SK-N-SH (cell line): Measurements from ENCODE around the gene TCEANC. TPM values are rescaled to one million over a fixed set of nuclear protein-coding genes. Genes with fewer than 3 reads are reported as not detected.

ENCODE experiments used
- CTCF ChIA-PET: fragments of 300-600, 350-600 bp; formaldehyde crosslinking; extraction: SDS; loops from one replicate; lab custom pipeline; 2021; lab: Yijun Ruan, JAX
- POLR2A ChIA-PET: fragments of 350-600 bp; sonication (Branson Sonifier 250); formaldehyde crosslinking; extraction: SDS; loops from one replicate; lab custom pipeline; 2020; ENCODE audit warnings: antibody characterized with exemption, inconsistent platforms; lab: Yijun Ruan, JAX
- DNase-seq: peaks from one replicate; pipeline ENCODE4 v3.0.0; 2012
- H2AFZ ChIP-seq: fragments of 200-600 bp; sonication (generic); 2 replicates; pipeline ENCODE4 v1.8.1; 2016; ENCODE audit warnings: antibody characterized with exemption, mild to moderate bottlenecking, low read depth
- H3F3A ChIP-seq: fragments of 200-600 bp; sonication (generic); replicated peaks from 2 replicates; pipeline ENCODE3; 2016; ENCODE audit warnings: antibody characterized with exemption, mild to moderate bottlenecking; ENCODE audit not compliant: insufficient read depth
- H3K27ac ChIP-seq, 2 experiments: fragments of 200-500 bp in 1 of 2; fragments of 200-600 bp in 1 of 2; sonication (Bioruptor generic) in 1 of 2; sonication (generic), shearing (Covaris generic) in 1 of 2; 2 replicates each; pipeline versions ENCODE4 v1.5.1 to v1.6.1; 2014 to 2016; ENCODE audit warnings: low read depth in 2 of 2, inconsistent platforms in 1 of 2, low read length in 1 of 2, mild to moderate bottlenecking in 1 of 2, mixed read lengths in 1 of 2
- H3K27me3 ChIP-seq: fragments of 200-600 bp; sonication (generic), shearing (Covaris generic); 2 replicates; pipeline ENCODE4 v1.6.1; 2016; ENCODE audit warnings: mixed run types; ENCODE audit not compliant: insufficient read depth
- H3K36me3 ChIP-seq, 2 experiments: fragments of 200-500 bp in 1 of 2; fragments of 200-600 bp in 1 of 2; sonication (Bioruptor generic) in 1 of 2; sonication (generic) in 1 of 2; replicated peaks in 1 of 2; 2 replicates each; pipeline versions ENCODE3 to v1.5.1; 2014 to 2016; ENCODE audit warnings: low read length in 1 of 2, mild to moderate bottlenecking in 1 of 2; ENCODE audit not compliant: insufficient read depth in 2 of 2, control insufficient read depth in 1 of 2
- H3K4me1 ChIP-seq, 2 experiments: fragments of 200-500 bp in 1 of 2; fragments of 200-600 bp in 1 of 2; sonication (Bioruptor generic) in 1 of 2; sonication (generic), shearing (Covaris generic) in 1 of 2; 2 replicates each; pipeline versions ENCODE4 v1.5.1 to v1.6.1; 2014 to 2016; ENCODE audit warnings: low read depth in 1 of 2, low read length in 1 of 2, mixed run types in 1 of 2; ENCODE audit not compliant: insufficient read depth in 2 of 2, control insufficient read depth in 1 of 2
- H3K4me2 ChIP-seq: fragments of 200-600 bp; sonication (generic), shearing (Covaris generic); 2 replicates; pipeline ENCODE4 v1.6.1; 2017; ENCODE audit warnings: mixed run types
- H3K4me3 ChIP-seq, 2 experiments: fragments of 200-500 bp in 1 of 2; fragments of 200-600 bp in 1 of 2; sonication (Bioruptor generic) in 1 of 2; sonication (generic), shearing (Covaris generic) in 1 of 2; 2 replicates each; pipeline versions ENCODE4 v1.5.1 to v1.8.1; 2014 to 2016; ENCODE audit warnings: low read depth in 2 of 2, inconsistent platforms in 1 of 2, low read length in 1 of 2, mild to moderate bottlenecking in 1 of 2, mixed read lengths in 1 of 2, moderate library complexity in 1 of 2
- H3K79me2 ChIP-seq: fragments of 200-600 bp; sonication (generic); 2 replicates; pipeline ENCODE4 v1.8.1; 2017; ENCODE audit warnings: mild to moderate bottlenecking; ENCODE audit not compliant: insufficient read depth
- H3K9ac ChIP-seq: fragments of 200-600 bp; sonication (generic); 2 replicates; pipeline ENCODE4 v1.6.1; 2017; ENCODE audit warnings: mixed run types
- H3K9me2 ChIP-seq: fragments of 200-600 bp; sonication (generic); 2 replicates; pipeline ENCODE4 v1.6.1; 2017; ENCODE audit warnings: mixed run types
- H3K9me3 ChIP-seq: fragments of 200-600 bp; sonication (generic); 2 replicates; pipeline ENCODE4 v1.6.1; 2017; ENCODE audit warnings: mixed run types, mild to moderate bottlenecking, moderate library complexity
- H4K20me1 ChIP-seq: fragments of 200-600 bp; sonication (generic); 2 replicates; pipeline ENCODE4 v1.6.1; 2017; ENCODE audit warnings: mild to moderate bottlenecking, mixed run types; ENCODE audit not compliant: insufficient read depth
- ELF1 ChIP-seq: IDR thresholded peaks from 2 replicates; pipeline ENCODE4 v1.4.0; 2012
- FOSL2 ChIP-seq: IDR thresholded peaks from 2 replicates; pipeline ENCODE4 v1.4.0; 2012; ENCODE audit warnings: low read depth, mild to moderate bottlenecking, moderate library complexity, borderline replicate concordance
- FOXM1 ChIP-seq: IDR thresholded peaks from 2 replicates; pipeline ENCODE4 v1.4.0; 2012; ENCODE audit warnings: low read depth, mild to moderate bottlenecking
- GATA2 ChIP-seq: sonication (generic); formaldehyde crosslinking; IDR thresholded peaks from 2 replicates; pipeline ENCODE4 v1.5.0; 2020; ENCODE audit warnings: mild to moderate bottlenecking, missing genetic modification reagents
- JUND ChIP-seq: IDR thresholded peaks from 2 replicates; pipeline ENCODE4 v1.4.0; 2012
- NRF1 ChIP-seq: IDR thresholded peaks from 2 replicates; pipeline ENCODE4 v1.6.1; 2012; ENCODE audit warnings: low read depth, mild to moderate bottlenecking, low read length
- POLR2AphosphoS5 ChIP-seq: IDR thresholded peaks from 2 replicates; pipeline ENCODE4 v1.6.1; 2012; ENCODE audit warnings: low read depth, low read length
- RFX5 ChIP-seq: IDR thresholded peaks from 2 replicates; pipeline ENCODE4 v1.6.1; 2012; ENCODE audit warnings: mild to moderate bottlenecking, improper control_type of control experiment, low read length
- TAF1 ChIP-seq: IDR thresholded peaks from 2 replicates; pipeline ENCODE4 v1.6.1; 2012; ENCODE audit warnings: low read depth, mild to moderate bottlenecking, low read length, moderate library complexity, borderline replicate concordance
- TCF12 ChIP-seq: IDR thresholded peaks from 2 replicates; pipeline ENCODE4 v1.4.0; 2012
- YY1 ChIP-seq: IDR thresholded peaks from 2 replicates; pipeline ENCODE4 v1.4.0; 2012; ENCODE audit warnings: low read depth, mild to moderate bottlenecking
- WGBS: methylation state at CpG from one replicate; pipeline ENCODE4 v1.1.6; 2017; ENCODE audit warnings: low lambda C conversion rate; 5-methylcytosine and 5-hydroxymethylcytosine counted together
- polyA plus RNA-seq, 3 experiments: library from polyadenylated mRNA; depleted of rRNA; stranded (reverse); fragments of >200 nt; gene quantifications; 2 replicates each; pipeline ENCODE4 v1.2.3, GENCODE V29; 2012
- TF ChIP-seq, protein P1 (sequence below): IDR thresholded peaks from 2 replicates; pipeline ENCODE4 v1.4.0; 2012; ENCODE audit warnings: low read depth
- TF ChIP-seq, protein P2 (sequence below): IDR thresholded peaks from 2 replicates; pipeline ENCODE4 v1.4.0; 2012; ENCODE audit warnings: low read depth, borderline replicate concordance
- TF ChIP-seq, protein P3 (sequence below): IDR thresholded peaks from 2 replicates; pipeline ENCODE4 v1.6.1; 2012; ENCODE audit warnings: mild to moderate bottlenecking, low read depth, low read length, moderate library complexity
- TF ChIP-seq, protein P4 (sequence below): IDR thresholded peaks from 2 replicates; pipeline ENCODE4; 2012
- TF ChIP-seq, protein P5 (sequence below): fragments of 200-600 bp; sonication (generic); IDR thresholded peaks from 2 replicates; pipeline ENCODE4 v1.6.1; 2017; ENCODE audit warnings: antibody characterized with exemption, mild to moderate bottlenecking, moderate library complexity
- TF ChIP-seq, protein P6 (sequence below): IDR thresholded peaks from 2 replicates; pipeline ENCODE4 v1.4.0; 2012; ENCODE audit warnings: low read depth, borderline replicate concordance

Gene TCEANC
- polyA plus RNA-seq, 1 of the 3 experiments (the other 2 are of a cell fraction) = 0.84 TPM

DNA sequence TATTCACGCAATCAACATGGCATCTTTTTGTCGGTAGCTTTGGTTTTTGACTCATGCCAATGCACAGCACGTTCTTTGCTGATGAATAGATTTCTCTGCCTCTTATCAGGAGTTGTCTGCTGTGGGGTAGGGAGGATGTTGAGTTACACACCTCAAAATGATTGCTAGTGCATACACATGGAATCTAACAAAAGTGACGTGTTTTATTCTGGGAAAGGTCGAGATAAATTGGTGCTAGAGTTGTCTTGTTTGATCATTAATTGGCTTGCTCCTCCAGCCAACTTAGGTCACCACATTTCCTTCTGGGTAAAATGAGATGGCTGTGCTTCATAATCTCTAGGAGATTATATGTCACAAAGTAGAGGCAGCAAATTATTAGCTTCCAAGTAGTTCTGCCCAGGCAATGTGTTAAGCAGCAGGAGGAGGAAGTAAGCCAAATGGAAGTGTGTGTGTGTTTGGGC is 39.9 kb downstream of the TCEANC start:
- H3K9me2 ChIP-seq = no peaks in the 10 kb centered on the region
- peaks cover 2 to 22% of the 10 kb centered on the region in 2 experiments for H3K4me1 ChIP-seq
- 95% methylated on average over 5 of the region's 5 CpGs for WGBS
- no peak overlapping the region for H3K27ac ChIP-seq
- peaks cover 44% of the 10 kb centered on the region for H4K20me1 ChIP-seq
- no peaks in the 10 kb centered on the region for H3F3A ChIP-seq
- no peak overlapping the region for H3K9ac ChIP-seq
- no peak overlapping the region for H3K4me2 ChIP-seq
- H3K27me3 ChIP-seq = no peaks in the 10 kb centered on the region
- H3K4me3 ChIP-seq = no peak overlapping the region
- peaks cover 83% of the 10 kb centered on the region for H3K79me2 ChIP-seq
- ChIA-PET POLR2A (no interaction called here), CTCF (no interaction called here)
- no peak for DNase-seq
- no peak overlapping the region for H2AFZ ChIP-seq
- TF ChIP-seq JUND = no peak
- TF ChIP-seq FOSL2 = no peak
- no peak for TF ChIP-seq POLR2AphosphoS5
- TF ChIP-seq, protein P1, sequence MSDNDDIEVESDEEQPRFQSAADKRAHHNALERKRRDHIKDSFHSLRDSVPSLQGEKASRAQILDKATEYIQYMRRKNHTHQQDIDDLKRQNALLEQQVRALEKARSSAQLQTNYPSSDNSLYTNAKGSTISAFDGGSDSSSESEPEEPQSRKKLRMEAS = no peak
- no peaks in the 10 kb centered on the region for H3K36me3 ChIP-seq
- H3K9me3 ChIP-seq = no peaks in the 10 kb centered on the region

DNA sequence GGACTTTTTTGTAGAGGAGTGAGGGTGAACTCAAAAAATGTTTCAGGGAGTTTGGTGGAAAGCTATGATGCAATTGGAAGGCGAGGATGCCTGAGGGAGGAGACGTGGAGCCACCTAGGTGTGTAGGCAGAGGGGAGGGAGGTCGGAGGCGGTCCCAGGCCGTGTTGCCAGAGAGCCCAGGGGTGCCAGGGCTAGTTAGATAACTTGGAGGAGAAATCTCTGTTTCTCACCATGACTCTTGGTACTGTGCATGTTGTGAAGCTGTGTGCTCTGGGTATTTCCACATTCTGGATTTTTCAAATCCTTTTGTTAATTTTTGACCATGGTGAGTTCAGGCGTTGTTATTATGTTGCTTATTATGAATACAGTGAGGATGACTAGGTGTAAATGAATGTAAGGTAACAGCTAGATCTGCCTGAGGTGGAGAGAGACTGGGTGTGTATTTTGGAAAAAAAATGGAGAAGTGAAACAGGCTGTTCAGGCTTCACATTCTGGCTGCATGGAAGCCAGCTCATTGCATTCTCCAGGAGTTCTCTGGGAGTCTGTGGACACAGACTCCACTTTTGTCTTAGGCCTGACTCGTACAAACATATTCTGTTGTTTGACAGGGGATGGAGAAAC is 40.5 kb downstream of the TCEANC start:
- CTCF ChIA-PET = no interaction called here
- H3K9ac ChIP-seq = no peak overlapping the region
- no peaks in the 10 kb centered on the region for H3K27me3 ChIP-seq
- H2AFZ ChIP-seq = no peak overlapping the region
- peak overlapping the region; percentile 10; the same call in 1 of the 2 replicates for H3K4me2 ChIP-seq
- H3F3A ChIP-seq = no peaks in the 10 kb centered on the region
- H3K27ac ChIP-seq = no peak overlapping the region; a peak in 1 of 4 replicates
- no peak overlapping the region for H3K4me3 ChIP-seq
- no peaks in the 10 kb centered on the region for H3K9me3 ChIP-seq
- H3K79me2 ChIP-seq = peaks cover 88% of the 10 kb centered on the region
- 80% methylated on average over 7 of the region's 7 CpGs for WGBS
- H4K20me1 ChIP-seq = peaks cover 47% of the 10 kb centered on the region
- peaks cover 2 to 26% of the 10 kb centered on the region in 2 experiments for H3K4me1 ChIP-seq
- H3K9me2 ChIP-seq = no peaks in the 10 kb centered on the region
- DNase-seq = no peak
- no peaks in the 10 kb centered on the region for H3K36me3 ChIP-seq
- POLR2A ChIA-PET = no interaction called here
- TF ChIP-seq NRF1 = no peak
- TF ChIP-seq GATA2 (CRISPR knock-in tag) = no peak
- no peak for TF ChIP-seq ELF1
- TF ChIP-seq TAF1 = no peak
- TF ChIP-seq FOSL2 = no peak
- TF ChIP-seq, protein P2, sequence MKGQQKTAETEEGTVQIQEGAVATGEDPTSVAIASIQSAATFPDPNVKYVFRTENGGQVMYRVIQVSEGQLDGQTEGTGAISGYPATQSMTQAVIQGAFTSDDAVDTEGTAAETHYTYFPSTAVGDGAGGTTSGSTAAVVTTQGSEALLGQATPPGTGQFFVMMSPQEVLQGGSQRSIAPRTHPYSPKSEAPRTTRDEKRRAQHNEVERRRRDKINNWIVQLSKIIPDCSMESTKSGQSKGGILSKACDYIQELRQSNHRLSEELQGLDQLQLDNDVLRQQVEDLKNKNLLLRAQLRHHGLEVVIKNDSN = no peak
- TF ChIP-seq JUND = no peak
- TF ChIP-seq, protein P3, sequence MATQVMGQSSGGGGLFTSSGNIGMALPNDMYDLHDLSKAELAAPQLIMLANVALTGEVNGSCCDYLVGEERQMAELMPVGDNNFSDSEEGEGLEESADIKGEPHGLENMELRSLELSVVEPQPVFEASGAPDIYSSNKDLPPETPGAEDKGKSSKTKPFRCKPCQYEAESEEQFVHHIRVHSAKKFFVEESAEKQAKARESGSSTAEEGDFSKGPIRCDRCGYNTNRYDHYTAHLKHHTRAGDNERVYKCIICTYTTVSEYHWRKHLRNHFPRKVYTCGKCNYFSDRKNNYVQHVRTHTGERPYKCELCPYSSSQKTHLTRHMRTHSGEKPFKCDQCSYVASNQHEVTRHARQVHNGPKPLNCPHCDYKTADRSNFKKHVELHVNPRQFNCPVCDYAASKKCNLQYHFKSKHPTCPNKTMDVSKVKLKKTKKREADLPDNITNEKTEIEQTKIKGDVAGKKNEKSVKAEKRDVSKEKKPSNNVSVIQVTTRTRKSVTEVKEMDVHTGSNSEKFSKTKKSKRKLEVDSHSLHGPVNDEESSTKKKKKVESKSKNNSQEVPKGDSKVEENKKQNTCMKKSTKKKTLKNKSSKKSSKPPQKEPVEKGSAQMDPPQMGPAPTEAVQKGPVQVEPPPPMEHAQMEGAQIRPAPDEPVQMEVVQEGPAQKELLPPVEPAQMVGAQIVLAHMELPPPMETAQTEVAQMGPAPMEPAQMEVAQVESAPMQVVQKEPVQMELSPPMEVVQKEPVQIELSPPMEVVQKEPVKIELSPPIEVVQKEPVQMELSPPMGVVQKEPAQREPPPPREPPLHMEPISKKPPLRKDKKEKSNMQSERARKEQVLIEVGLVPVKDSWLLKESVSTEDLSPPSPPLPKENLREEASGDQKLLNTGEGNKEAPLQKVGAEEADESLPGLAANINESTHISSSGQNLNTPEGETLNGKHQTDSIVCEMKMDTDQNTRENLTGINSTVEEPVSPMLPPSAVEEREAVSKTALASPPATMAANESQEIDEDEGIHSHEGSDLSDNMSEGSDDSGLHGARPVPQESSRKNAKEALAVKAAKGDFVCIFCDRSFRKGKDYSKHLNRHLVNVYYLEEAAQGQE = no peak
- TF ChIP-seq RFX5 = no peak
- TF ChIP-seq FOXM1 = no peak
- TF ChIP-seq, protein P4, sequence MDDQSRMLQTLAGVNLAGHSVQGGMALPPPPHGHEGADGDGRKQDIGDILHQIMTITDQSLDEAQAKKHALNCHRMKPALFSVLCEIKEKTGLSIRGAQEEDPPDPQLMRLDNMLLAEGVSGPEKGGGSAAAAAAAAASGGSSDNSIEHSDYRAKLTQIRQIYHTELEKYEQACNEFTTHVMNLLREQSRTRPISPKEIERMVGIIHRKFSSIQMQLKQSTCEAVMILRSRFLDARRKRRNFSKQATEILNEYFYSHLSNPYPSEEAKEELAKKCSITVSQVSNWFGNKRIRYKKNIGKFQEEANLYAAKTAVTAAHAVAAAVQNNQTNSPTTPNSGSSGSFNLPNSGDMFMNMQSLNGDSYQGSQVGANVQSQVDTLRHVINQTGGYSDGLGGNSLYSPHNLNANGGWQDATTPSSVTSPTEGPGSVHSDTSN = no peak
- no peak for TF ChIP-seq TCF12
- TF ChIP-seq, protein P5, sequence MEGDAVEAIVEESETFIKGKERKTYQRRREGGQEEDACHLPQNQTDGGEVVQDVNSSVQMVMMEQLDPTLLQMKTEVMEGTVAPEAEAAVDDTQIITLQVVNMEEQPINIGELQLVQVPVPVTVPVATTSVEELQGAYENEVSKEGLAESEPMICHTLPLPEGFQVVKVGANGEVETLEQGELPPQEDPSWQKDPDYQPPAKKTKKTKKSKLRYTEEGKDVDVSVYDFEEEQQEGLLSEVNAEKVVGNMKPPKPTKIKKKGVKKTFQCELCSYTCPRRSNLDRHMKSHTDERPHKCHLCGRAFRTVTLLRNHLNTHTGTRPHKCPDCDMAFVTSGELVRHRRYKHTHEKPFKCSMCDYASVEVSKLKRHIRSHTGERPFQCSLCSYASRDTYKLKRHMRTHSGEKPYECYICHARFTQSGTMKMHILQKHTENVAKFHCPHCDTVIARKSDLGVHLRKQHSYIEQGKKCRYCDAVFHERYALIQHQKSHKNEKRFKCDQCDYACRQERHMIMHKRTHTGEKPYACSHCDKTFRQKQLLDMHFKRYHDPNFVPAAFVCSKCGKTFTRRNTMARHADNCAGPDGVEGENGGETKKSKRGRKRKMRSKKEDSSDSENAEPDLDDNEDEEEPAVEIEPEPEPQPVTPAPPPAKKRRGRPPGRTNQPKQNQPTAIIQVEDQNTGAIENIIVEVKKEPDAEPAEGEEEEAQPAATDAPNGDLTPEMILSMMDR = no peak
- TF ChIP-seq, protein P1 = no peak
- TF ChIP-seq YY1 = no peak
- TF ChIP-seq, protein P6, sequence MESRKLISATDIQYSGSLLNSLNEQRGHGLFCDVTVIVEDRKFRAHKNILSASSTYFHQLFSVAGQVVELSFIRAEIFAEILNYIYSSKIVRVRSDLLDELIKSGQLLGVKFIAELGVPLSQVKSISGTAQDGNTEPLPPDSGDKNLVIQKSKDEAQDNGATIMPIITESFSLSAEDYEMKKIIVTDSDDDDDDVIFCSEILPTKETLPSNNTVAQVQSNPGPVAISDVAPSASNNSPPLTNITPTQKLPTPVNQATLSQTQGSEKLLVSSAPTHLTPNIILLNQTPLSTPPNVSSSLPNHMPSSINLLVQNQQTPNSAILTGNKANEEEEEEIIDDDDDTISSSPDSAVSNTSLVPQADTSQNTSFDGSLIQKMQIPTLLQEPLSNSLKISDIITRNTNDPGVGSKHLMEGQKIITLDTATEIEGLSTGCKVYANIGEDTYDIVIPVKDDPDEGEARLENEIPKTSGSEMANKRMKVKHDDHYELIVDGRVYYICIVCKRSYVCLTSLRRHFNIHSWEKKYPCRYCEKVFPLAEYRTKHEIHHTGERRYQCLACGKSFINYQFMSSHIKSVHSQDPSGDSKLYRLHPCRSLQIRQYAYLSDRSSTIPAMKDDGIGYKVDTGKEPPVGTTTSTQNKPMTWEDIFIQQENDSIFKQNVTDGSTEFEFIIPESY = no peak
